Activated CD4-positive, CD25-positive, alpha-beta regulatory T cell treated with anti-CD3 and anti-CD28 coated beads, Interleukin-2, amount 50 U/mL, for 72 hours (primary cell): ENCODE results near the gene CD81.
A peak's percentile ranks its signal among the peaks of the same experiment; 100 is the strongest.

Experiments
- DNase-seq: peaks from one replicate; pipeline ENCODE4 v3.0.0; 2021

The CD81 gene

DNA sequence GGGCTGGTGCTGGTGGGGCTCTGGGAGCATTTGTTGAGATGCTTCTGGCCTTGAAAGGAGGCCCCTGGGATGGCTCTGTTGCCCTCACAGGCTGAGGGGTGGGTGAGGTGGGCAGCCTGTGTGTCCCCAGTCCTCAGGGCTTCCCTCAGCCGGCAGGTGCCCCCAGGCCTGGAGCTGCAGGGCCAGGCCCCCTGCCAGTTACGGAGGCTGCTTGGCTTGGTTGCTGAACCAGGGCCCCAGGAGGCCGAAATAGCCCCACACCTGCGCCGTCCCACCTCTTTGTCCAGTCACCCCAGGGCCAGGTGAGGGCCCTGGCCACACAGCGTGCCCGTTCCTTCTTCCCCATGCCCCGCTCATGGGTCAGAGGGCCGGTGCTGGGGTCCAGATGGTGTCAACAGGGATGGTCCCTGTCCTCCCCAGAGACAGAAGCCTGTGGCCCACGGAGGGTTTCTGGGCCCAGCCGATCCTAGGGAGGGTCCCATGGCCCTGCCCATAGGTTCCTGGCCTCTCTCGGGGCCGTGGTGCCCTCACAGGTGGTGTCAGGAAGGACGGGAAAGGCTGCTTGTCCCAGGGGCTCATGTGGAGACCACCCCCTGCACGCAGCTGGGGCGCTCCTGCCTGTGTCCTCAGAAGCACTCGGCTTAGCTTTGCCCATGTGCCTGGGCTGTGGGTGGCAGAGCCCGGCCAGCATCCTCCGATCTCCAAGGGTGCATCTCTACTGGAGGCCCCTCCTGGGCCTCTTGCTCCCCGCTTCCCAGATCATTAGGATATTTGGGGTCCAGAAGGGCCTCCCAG is 14.3 kb downstream of the CD81 start:
- no peak for DNase-seq

DNA sequence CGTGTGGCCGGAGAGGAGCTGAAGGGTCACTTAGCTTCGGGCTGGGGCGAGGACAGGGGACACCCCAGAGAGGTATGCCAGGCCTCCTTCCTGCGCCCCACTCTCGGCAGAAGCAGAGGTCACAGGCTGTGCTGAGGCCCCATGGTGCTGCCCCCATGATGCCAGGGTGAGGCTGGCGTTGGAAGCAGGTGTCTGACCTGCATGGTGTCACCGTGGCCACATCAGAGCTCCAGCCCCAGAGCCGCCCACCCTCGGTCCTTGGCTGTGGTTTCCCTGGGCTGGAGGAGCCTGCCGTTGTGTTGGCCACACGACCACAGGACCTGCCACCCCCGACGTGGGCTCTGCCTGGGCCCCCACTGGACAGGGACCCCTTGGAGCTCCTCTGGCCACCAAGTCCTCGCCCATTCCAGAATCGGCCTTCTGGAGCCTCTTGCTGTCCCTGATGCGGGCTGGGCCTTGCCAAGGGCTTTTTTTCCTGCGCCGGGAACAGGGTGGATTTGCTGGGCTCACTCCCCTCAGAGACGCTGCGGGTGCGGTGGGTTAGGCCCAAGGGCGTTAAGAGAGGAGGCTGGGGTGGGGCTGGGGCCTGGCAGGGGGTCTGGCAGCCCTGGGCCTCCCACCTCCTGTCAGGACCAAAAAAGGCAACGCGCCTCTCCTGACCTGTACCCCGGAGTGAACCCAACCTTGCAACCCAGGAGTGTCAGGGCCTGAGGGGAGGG is 15.3 kb downstream of the CD81 start:
- no peak for DNase-seq

DNA sequence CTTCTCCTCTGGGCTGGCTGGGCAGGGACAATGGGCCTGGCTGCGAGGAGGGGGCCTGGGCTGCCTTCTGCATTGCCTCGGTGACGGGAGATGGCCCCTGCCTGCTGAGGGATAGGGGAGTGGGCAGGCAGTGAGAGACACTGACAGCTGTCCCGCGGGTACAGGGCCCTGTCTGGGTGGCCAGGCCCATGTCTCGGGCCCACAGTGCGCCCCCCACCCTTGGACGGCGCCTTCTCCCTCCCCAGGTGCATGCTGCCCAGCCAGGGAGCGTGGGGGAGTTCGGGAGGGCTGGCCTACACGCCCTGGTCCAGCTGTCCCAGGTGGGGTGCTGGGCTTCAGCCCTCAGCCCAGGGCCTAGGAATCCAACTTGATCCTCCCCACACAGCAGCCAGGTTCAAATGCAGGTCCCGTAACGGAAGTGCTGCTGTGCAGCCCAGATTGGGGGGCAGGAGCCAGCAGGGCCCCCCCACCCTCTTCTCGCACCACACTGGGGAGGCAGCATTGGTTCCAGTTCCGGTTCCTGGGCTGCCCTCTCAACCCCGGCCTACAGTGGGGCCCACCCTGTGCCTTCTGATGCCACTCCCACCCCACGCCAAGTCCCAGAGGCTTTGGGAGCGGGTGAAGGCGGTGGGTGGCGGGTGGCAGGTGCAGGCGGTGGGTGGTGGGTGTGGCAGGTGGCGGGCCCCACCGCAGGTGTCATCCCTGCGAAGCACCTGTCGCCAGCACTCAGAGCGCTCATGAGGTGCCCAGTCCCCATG is 16.2 kb downstream of the CD81 start:
- DNase-seq = no peak

DNA sequence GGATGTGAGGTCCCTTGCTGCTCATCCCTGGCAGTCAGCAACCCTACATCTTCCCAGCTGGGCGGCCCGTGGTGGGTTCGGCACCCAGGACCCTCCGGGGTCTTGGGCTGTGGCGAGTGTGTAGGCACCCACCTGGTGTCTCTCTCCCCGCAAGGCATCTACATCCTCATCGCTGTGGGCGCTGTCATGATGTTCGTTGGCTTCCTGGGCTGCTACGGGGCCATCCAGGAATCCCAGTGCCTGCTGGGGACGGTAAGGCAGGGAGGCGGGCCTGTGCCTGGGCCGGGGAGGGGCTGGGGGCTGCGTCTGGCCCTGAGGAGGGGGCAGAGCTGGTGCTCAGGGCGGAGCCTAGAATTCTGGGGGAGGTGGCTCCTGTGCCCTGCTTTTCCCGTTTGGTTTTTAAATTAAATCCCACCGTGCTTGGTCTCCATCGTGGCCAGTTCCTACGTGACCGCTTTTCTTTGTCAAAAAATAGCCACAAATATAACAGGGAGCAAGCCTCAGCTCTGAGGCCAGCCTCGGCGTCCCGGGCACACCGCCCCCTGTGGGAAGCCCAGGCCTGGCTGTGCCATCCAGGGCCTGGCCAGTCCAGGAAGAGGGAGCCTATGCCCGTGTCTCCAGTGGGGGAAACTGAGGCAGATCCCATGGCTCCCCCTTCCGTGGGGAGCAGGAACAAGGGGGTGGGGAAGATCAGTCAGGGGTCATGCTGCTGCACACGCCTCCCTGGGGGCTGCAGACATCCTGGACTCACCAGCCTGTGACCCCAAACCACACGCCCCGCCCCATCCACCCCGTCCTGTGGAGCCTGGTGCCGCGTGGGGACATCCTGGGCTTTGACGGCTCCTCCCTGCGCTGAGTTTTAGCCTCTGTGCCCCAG is 17.1 kb downstream of the CD81 start:
- no peak for DNase-seq

DNA sequence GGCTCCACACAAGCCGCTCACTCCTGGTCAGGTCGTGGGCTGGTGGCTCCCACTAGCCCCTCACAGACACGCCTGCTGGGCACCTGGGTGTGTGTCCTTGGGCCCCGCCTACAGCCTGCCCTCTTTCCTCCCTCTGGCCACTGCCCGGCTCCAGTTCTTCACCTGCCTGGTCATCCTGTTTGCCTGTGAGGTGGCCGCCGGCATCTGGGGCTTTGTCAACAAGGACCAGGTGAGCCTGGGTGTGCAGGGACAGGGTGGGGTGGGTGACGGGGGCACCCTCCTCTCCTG is 17.7 kb downstream of the CD81 start:
- no peak for DNase-seq

DNA sequence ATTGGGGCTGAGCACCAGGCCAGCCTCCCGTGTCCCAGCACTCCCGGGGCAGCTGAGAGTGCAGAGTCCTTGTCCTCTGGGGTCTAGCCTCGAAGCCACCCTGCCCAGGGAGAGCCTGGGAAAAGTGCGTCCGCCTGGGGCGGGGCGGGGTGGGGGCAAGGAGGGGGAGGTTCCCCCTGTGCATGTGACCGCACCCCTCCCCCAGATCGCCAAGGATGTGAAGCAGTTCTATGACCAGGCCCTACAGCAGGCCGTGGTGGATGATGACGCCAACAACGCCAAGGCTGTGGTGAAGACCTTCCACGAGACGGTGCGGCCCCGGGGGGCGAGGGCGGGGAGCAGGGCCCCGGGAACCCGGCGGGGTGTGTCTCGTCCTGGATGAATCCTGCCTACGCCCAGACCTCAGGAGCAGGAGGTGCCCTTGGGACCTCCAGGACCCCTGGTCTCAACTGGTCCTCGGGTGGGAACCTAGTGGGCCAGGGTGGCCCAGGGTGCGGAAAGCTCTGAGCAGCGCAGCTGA is 18.2 kb downstream of the CD81 start:
- DNase-seq = no peak

DNA sequence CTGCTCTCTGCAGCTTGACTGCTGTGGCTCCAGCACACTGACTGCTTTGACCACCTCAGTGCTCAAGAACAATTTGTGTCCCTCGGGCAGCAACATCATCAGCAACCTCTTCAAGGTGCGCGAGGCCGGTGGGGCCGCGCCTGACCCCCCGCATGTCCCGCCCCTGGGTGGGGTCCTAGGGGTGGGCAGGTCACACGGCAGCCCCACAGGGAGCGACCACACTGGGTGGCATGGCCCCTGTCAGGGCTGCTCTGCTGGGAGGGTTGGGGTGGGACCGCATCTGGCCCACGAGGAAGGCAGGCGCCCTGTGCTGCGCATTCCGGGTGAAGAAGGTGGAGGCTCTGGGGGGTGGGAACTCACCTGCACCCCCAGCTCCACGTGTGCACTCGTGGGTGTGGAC is 18.7 kb downstream of the CD81 start:
- no peak for DNase-seq

DNA sequence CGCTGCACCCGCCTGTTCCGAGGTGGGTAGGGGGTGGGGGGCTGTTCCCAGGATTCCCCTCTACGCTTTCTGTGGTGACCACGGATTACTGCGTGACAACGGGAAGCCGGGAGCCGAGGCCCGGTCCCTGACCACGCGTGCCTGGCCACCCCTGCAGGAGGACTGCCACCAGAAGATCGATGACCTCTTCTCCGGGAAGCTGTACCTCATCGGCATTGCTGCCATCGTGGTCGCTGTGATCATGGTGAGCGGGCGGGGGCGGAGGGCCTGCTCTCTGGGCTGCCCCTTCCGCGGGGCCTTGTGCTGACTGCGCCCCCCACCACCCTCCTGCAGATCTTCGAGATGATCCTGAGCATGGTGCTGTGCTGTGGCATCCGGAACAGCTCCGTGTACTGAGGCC is 19.4 kb downstream of the CD81 start:
- DNase-seq = no peak

DNA sequence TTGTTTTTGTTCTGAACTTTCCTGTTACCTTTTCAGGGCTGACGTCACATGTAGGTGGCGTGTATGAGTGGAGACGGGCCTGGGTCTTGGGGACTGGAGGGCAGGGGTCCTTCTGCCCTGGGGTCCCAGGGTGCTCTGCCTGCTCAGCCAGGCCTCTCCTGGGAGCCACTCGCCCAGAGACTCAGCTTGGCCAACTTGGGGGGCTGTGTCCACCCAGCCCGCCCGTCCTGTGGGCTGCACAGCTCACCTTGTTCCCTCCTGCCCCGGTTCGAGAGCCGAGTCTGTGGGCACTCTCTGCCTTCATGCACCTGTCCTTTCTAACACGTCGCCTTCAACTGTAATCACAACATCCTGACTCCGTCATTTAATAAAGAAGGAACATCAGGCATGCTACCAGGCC is 19.9 kb downstream of the CD81 start:
- DNase-seq = no peak

DNA sequence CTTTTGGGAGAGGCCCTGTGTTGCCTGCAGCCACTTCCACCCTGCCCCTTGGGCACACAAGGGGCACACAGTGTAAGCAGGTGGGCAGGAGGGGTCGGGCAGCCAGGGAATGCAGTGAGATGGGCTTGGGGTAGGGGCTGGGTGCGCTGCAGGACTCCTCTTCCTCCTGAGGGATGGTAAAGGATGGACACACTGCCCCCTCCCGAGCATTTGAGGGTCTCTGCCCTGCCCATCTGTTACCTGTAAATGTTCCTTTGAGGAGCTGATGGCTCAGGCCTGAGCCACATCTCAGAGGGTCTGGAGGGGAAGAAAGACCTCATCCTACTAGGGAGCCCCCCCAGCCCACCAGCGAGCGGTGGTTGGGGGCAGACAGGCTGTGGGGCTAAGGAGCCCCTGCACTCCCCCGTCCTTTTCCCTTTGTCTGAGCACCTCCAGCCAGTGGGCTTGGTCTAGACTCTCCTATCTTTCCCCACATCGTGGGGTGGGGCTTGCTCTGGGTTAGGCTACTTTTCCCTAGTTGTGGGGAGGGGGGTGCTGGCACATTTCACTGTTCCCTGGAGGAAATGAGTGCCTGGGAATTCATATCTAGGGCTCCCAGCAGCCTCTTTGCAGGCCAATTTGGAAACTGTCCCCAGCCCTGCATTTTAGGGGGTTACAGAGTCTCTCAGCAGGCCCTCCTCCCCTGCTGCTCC is 21.7 kb downstream of the CD81 start:
- DNase-seq = no peak

DNA sequence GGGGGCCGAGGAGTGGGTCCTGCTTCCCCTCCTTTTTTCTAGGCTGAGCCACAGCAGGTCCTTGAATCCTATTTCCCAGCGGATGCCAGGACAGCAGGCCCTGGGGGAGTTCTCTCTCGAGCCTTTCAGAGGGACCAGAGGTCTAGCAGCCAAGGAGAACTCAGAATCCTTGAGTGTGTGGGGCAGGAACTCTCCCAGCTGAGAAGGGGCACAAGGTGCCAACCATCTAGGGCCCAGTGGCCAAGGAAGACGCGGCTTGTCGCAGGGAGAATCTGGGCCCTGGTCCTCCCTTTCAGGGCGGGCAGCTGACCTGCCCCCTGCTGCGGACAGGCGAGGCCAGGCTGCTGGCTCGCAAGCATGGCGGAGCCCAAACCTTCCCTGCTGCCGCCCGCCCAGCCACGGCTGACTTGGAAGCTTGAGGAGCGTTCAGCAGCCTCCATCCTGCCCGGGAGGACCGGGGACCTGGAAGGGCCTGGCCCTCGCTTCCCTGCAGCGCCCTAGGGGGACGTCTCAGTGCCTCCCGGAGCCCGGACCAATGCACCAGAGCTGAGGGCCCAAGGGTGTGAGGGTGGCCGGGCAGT is 22.5 kb downstream of the CD81 start:
- DNase-seq = peak; percentile 45

DNA sequence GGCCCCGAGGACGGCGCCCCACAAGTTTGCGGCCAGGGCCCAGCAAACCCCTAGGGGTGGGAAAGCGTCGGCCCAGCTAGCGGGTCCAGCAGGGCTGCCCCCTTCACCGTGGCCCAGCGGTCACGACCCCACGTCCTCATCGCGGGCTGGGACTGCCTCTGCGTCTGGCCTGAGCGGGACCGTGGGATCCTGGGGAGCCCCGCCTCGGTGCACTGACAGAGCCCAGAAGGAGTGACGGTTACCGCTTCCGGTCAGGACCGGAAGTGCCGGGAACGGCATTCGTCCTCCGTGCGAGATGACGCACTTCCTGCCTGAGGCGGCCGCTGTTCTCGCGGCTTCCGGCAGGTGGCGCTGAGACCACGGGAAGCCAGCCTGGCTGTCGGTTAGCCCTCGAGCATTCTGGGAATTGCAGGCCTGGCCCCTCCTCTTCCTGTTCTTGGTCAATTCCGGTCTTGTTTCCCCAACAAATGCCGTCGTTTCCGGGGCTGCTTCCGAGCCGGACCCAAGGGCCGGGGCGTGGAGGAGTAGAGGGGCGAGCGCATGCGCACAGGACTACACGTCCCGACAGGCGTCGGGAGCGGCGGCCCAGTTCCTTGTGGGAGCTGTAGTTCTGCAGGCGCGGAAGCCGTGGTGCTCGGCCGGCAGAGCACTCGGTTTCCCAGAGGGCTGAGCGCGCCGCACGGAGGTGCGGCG is 23.1 kb downstream of the CD81 start, which contains the start of gene TSSC4:
Gene TSSC4 (plus strand): TSS at position 682 of the 693 bp plus-strand sequence. CDS start 1,884 bp downstream, outside the sequence.
- peak; percentile 99 for DNase-seq

DNA sequence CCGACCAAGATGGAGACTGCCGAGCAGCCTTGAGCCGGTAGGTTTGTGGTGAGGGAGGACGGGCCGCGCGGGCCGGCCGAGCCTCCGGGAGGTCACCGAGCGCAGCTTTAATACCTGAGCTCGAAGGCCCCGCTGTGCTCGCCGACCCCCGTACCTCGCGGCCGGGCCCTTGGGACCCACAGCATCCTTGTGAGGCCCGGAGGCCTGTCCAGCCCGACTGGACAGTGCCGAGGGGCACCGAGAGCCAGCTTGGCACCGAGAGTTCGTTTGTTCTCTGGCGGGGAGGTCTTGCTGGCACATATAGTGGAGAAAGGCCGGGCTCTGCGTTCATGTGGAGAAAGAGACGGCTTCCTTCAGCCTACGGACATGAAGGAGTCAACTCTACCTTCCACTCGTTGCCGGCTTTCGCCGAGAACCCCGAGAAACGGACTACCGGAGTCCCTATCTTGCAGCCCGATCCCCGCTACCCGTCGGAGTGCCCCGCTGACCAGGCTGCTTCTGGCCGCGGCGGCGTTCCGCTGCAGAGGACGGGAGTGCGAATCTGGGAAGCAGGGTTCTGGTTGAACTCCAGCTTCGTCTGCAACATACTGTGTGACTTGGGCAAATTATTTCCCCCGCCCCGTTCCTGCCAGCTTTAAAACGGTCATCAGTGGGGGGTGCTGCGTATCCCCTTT is 23.8 kb downstream of the CD81 start:
- DNase-seq = no peak

DNA sequence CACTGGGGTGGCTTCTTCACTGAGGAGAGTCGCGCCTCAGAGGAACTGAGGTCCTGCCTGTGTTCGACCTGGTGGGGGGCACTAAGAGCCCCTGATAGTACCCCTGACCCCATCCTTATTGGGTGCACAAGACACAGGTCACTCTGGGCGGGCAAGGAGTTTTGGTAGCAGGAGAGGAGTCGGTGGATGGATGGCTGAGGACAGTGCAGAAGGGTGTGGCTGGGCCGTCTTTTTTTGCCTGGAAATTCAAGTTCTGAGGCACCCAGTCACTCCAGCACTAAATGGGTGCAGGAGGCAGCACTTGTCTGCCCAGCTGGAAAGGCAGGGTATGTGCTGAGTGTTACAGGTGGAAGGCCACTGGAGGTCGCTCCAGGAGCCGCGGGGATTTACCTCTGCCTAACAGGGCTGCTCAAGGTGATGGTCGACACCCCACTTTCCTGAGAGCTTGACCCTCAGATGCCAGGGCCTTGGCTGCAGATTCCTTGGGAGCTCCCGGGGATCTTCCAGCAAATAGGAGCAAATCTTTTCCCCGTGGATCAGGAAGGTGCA is 24.4 kb downstream of the CD81 start:
- no peak for DNase-seq

DNA sequence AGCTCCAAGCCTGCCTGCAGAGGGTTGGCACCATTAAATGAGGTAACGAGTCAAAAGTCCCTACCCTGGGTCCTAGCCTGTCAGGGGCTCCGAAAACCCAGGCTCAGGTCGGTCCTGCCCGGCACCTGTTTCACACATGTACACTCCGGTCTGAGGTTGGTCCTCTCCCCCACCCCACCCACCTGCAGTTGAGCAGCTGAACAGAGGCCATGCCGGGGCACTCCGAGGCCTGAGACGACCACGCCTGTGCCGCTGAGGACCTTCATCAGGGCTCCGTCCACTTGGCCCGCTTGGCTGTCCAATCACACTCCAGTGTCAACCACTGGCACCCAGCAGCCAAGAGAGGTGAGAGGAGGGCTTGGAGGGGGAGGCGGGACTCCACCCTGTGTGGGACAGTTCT is 25.0 kb downstream of the CD81 start:
- no peak for DNase-seq

DNA sequence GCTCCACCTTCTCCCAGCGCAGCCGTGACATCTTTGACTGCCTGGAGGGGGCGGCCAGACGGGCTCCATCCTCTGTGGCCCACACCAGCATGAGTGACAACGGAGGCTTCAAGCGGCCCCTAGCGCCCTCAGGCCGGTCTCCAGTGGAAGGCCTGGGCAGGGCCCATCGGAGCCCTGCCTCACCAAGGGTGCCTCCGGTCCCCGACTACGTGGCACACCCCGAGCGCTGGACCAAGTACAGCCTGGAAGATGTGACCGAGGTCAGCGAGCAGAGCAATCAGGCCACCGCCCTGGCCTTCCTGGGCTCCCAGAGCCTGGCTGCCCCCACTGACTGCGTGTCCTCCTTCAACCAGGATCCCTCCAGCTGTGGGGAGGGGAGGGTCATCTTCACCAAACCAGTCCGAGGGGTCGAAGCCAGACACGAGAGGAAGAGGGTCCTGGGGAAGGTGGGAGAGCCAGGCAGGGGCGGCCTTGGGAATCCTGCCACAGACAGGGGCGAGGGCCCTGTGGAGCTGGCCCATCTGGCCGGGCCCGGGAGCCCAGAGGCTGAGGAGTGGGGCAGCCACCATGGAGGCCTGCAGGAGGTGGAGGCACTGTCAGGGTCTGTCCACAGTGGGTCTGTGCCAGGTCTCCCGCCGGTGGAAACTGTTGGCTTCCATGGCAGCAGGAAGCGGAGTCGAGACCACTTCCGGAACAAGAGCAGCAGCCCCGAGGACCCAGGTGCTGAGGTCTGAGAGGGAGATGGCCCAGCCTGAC is 26.0 kb downstream of the CD81 start:
- DNase-seq = no peak

DNA sequence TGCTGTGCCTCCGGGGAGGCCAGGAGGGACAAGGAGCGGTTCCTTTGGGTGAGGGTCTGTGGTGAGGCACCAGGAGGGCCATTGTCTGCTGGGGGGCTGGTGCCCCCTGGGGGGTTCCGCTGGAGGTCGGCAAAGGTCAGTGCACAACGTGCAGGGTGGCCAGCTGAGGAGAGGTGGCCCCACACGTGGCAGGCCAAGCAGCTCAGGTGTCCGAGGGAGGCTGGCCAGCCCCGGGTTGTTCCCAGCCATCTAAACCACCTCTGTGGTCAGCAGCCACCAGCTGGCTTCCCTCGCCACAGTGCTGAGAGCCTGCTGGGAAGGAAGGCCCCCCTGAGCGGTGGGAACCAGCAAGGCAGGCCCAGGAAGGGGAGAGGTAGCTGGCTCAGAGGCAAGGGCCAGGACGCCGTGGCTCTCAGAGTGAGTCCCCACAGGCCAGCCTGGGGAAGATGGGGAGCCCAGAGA is 27.7 kb downstream of the CD81 start:
- DNase-seq = no peak

DNA sequence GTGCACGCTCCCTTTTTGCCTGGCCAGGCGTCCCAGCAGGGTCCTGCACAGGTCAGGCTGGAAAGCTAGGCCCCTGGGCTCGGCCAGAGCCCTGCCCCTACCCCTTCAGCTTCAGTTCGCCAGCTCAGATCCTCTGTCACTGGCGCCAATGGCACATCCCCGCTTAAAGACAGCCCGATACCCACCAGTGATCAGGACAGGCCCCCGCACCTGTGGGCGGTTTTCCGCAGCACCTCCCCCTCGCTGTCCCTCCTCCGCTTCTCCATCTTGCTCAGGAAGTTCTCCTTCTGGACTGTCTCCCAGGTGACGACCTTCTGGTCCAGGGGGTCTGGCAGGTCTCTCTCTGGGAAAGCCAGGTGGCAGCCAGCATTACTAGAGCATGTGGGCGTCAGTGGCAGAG is 29.3 kb downstream of the CD81 start:
- no peak for DNase-seq

DNA sequence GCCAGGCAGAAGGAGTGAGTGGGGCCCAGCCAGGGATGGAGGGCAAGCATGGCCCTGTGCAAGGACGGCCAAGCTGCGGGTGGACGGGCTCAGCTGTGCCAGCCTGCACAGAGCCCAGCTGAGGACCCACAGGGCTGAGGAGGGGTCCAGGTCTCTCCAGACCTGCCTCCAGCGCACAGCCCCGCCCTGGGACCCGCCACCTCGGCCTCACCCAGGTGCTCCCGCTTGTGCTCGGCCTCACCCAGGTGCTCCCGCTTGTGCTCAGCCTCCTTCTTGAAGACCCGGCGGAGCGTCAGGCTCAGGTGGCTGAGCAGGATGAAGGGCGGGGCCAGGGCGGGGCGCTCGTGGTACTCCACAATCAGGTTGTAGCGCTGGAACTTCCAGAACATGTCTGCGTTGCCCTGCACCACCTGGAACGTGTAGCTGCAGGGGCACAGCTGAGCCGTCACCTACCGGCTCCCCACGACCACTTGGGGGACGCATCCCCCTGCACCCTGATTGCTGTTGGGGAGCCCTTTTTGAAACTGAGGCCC is 29.8 kb downstream of the CD81 start:
- DNase-seq = no peak
